ENCODE measurements around the gene NFASC.

Gene NFASC

DNA sequence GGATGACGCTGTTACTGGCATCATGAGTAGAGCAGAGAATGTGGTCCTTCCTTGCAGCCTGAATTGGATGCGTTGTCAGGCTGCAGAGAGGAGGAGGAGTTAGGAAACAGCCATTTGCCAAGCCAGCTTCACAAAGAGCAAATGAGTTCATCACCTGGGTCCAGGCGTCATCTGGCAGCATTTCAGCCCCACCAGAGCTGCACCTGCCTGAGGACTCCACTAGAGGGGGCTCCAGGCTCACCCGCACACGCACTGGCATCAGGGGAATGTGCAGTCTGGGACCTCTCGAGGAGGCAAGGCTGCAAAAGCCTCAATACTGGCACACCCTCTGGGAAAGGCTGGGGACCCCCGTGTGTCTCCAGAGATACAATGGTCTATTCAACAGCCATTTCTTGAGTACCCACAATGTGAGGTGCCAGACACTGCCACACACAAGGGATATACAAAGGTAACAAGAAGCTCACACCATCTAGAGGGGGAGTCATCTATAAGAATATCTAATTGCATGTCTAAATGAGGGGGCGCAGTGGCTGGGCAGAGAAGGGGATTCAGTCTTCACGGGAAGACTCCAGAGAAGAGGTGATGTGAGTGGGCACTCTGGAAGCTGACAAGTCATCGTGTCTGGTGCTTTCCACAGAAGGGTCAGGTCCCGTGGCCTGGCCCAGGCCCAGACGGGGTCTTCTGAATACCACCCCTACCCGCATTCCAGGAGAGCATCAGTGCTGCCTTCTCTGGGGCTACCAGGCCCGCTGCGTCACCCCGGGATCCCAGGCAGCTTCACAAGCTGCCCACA lies 118.8 kb downstream of the NFASC start:
- DNase-seq = peak; percentile 49

- no peak for DNase-seq
Observed at GRCh38 chr1:204990059-204990664, 119.5 kb downstream of the NFASC start.

- DNase-seq = no peak
Observed at GRCh38 chr1:204990721-204991341, 120.2 kb downstream of the NFASC start.

- DNase-seq = no peak
Observed at GRCh38 chr1:204991342-204991844, 120.7 kb downstream of the NFASC start.

GRCh38 chr1:204992201-204992997 lies 121.7 kb downstream of the NFASC start:
- peak; percentile 18 for DNase-seq

- DNase-seq = no peak
Observed at GRCh38 chr1:204992998-204993314, 122.3 kb downstream of the NFASC start.

DNA sequence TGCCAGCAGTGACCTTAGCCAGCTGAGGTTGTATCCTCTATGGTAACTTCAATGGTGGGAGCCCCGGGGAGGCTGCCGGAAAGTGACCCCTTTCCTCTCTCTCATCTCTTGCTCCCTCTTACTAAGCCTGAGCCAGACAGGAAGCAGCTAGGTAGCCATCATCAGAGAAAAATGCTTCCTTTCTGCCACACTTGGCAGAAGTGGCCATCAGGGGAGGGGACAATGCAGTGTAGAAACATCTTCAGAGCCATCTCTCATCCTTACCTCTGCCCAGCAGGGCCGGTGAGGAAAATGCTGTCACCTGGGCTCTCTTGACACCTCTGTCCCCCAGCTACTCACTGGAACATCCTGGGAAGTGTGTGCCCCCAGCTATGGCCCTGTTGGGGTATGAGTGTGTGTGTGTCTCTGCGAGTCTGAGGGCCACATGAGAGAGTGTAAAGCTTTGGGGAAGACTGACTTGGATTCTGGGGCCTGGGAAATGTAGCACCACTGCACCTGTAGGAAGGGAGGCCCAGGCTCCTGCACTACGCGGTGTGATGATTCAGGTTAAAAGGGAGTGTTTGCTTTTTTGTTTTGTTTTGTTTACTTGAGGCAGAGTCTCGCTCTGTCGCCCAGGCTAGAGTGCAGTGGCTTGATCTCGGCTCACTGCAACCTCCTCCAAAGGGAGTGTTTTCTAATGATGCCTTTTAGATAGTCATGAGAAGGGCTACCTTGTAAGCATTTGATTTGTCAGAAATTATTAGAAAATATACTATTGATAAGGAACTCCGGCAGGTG lies 123.6 kb downstream of the NFASC start:
- no peak for DNase-seq

GRCh38 chr1:204996981-204997380 lies 126.3 kb downstream of the NFASC start:
- no peak for DNase-seq

GRCh38 chr1:204997591-204998355 lies 127.1 kb downstream of the NFASC start:
- no peak for DNase-seq

DNA sequence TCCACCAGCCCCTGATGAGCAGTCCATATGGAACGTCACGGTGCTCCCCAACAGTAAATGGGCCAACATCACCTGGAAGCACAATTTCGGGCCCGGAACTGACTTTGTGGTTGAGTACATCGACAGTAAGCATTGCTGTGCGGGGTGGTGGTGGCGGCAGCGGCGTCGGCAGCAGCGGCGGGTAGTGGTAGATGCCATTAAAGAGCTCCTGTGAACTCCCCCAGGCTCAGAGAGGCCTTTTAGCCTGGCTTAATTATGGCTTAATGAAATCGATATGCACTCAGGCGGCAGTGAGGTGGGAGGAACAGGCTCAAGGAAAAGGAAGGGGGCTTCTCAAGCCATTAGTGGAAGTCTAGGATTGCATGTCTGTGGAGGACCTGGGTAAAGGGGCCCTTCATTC lies 130.5 kb downstream of the NFASC start:
- DNase-seq = no peak

- no peak for DNase-seq
Observed at GRCh38 chr1:205002705-205003104, 132.0 kb downstream of the NFASC start.

- no peak for DNase-seq
Observed at GRCh38 chr1:205003358-205004131, 132.9 kb downstream of the NFASC start.

DNA sequence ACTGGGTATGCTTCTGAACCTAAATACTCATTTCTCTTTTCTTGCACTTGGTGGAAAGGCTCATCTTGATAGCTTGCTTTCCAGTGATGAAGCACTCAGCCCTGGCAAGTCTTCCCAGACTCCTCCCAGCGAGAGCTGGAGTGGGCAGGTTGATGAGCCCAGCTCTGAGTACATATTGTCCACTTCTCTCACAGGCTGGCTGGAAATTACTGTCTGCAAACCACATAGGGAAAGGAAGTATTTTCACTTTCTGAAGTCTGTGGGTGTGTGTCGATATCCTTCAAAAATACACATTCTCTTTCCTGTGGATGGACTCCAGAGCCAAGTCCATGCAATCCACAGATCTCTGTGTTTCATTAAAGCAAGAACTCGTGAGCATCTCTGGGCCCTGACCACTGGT lies 133.7 kb downstream of the NFASC start:
- DNase-seq = no peak

- DNase-seq = no peak
Observed at GRCh38 chr1:205008896-205009295, 138.2 kb downstream of the NFASC start.

DNA sequence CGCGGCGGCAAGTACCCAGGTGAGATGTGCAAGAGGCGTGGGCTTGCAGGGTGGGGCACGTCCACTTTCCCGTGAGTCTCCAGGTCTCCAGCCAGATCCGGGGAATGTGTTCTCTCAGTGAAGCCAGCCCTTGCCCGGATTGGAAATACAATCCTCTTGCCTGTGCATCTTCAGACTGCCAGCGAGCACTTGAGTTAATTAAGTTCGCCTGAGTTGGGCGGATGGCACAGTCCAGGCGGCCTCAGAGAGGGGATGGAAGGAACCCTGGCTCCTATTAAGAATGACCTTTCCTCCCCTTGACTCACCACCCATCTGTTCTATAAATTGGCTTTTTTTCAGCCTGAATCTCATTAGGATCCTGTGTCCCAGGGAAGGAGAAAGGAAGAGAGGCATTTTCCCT lies 139.0 kb downstream of the NFASC start:
- DNase-seq = no peak

- no peak for DNase-seq
Observed at GRCh38 chr1:205012391-205013140, 141.9 kb downstream of the NFASC start.

- DNase-seq = no peak
Observed at GRCh38 chr1:205013683-205014367, 143.2 kb downstream of the NFASC start.

- DNase-seq = no peak
Observed at GRCh38 chr1:205014783-205015182, 144.1 kb downstream of the NFASC start.

- no peak for DNase-seq
Observed at GRCh38 chr1:205015241-205015640, 144.6 kb downstream of the NFASC start.

All from CD4-positive, alpha-beta T cell treated with Interleukin-10 for 1 hour (primary cell).